Heart left ventricle (tissue), 16 donors: Measurements from ENCODE around the gene SERBP1. TPM values are rescaled to one million over a fixed set of nuclear protein-coding genes. Genes with fewer than 3 reads are reported as not detected.

ENCODE experiments used
- ATAC-seq, 4 donors: fragments of 200-7000 bp; cut with Tn5 transposase; one replicate each; pipeline ENCODE4 v1.9.1; 2020 to 2022; ENCODE audit warnings: moderate library complexity in 4 of 4, mild to moderate bottlenecking in 3 of 4, moderate number of reproducible peaks in 1 of 4
- DNase-seq, 5 donors: peaks; one replicate each; pipeline ENCODE4 v3.0.0-alpha.2; 2020
- H3K27ac ChIP-seq, 12 donors: fragments of 200-600 bp; sonication (generic) in 4 of 12; one replicate each; pipeline versions ENCODE4 v1.5.0 to v1.8.0; 2016 to 2022; ENCODE audit warnings: mild to moderate bottlenecking in 2 of 12
- H3K27me3 ChIP-seq, 9 donors: fragments of 200-600 bp; sonication (generic) in 2 of 9; one replicate each; pipeline versions ENCODE4 v1.5.1 to v1.8.0; 2016 to 2022; ENCODE audit warnings: mild to moderate bottlenecking in 3 of 9
- H3K36me3 ChIP-seq, 9 donors: fragments of 200-600 bp; sonication (generic) in 2 of 9; one replicate each; pipeline versions ENCODE4 v1.5.0 to v1.8.0; 2018 to 2022; ENCODE audit warnings: mild to moderate bottlenecking in 2 of 9
- H3K4me1 ChIP-seq, 12 donors: fragments of 200-600 bp; sonication (generic) in 4 of 12; one replicate each; pipeline versions ENCODE4 v1.5.0 to v1.8.0; 2016 to 2022; ENCODE audit warnings: mild to moderate bottlenecking in 3 of 12
- H3K4me3 ChIP-seq, 12 donors: fragments of 200-600 bp; sonication (generic) in 4 of 12; one replicate each; pipeline versions ENCODE4 v1.5.0 to v1.8.0; 2017 to 2022; ENCODE audit warnings: mild to moderate bottlenecking in 9 of 12, moderate library complexity in 4 of 12
- H3K9me3 ChIP-seq, 12 donors: fragments of 200-600 bp; sonication (generic) in 4 of 12; one replicate each; pipeline versions ENCODE4 v1.5.0 to v1.8.0; 2016 to 2022; ENCODE audit warnings: mild to moderate bottlenecking in 1 of 12
- POLR2A ChIP-seq, 2 donors: fragments of 450-650 bp; IDR thresholded peaks; one replicate each; pipeline ENCODE4 v1.6.1; 2017; ENCODE audit warnings: antibody characterized with exemption in 2 of 2, mild to moderate bottlenecking in 2 of 2, moderate library complexity in 2 of 2
- WGBS, 4 donors: extraction: QIAGEN DNeasy Blood & Tissue Kit in 2 of 4; methylation state at CpG; one replicate each; pipeline versions ENCODE4 v1.1.5 to v1.1.7; 2013 to 2018; 5-methylcytosine and 5-hydroxymethylcytosine counted together
- intact Hi-C, 10 donors: fragments of 100-400 bp; cut with DNase I; formaldehyde crosslinking; loops; one replicate each; pipeline versions ENCODE4 v1.11.1 to v1.14.2; 2022
- polyA plus RNA-seq, 2 donors: library from polyadenylated mRNA; stranded (reverse); fragments of 200-250 nt; gene quantifications; one replicate each; pipeline ENCODE4 v1.2.3, GENCODE V29; 2013
- total RNA-seq, 9 donors: library from RNA; depleted of rRNA in 2 of 9; stranded (reverse); fragments of >200 nt in 2 of 9; fragmentation: NEBNext Ultra II Directional in 3 of 9; extraction: Animal tissue kit (Norgen Biotek cat#: 25700) in 3 of 9; gene quantifications; one replicate each; pipeline versions ENCODE4 v1.1.0 to v1.2.4, GENCODE V29; 2016 to 2023
- TF ChIP-seq, protein P1 (sequence below), 12 donors: fragments of 200-600 bp; sonication (generic) in 4 of 12; IDR thresholded peaks; one replicate each; pipeline versions ENCODE4 v1.5.0 to v1.8.0; 2018 to 2022; ENCODE audit warnings: antibody characterized with exemption in 12 of 12, mild to moderate bottlenecking in 5 of 12
- donor health status: ischemic (EF 13 %, LVEDD 7.1; RV severe dilation, severe dysfunction).
- donor health status: healthy with polysubstance abuse.
- donor health status: DM: no; HTN: yes; CAD: no.
- donor health status: DM: no; HTN: no; CAD: no.
- donor health status: ischemic (EF 25% LVEDD 6.9; RV normal size, moderate dysfunction).
- donor health status: ischemic (EF 25% LVEDD 5.7; RV mildly dilated, moderate dysfunction).
- donor health status: healthy.
- donor health status: DM: yes; HTN: yes; CAD: no.
- donor health status: ischemic (EF 35%, LVEDD 5.7; RV mildly dilated, moderate dysfunction).
- donor health status: nonischemic (EF 11% LVEDD 7.7; RV severe dilation, severe dysfunction).
- donor health status: DM: yes; HTN: yes; CAD: no.
- donor health status: PGD.
- donor health status: ischemic (EF 29% LVEDD 5.4; RV normal size, mild dysfunction).
- donor health status: nonischemic (EF 23%, LVEDD 6.1; RV moderate dilation, normal function).

SERBP1 gene
- total and polyA plus RNA-seq, 11 donors = 68.8 to 197 (median 148) TPM

DNA sequence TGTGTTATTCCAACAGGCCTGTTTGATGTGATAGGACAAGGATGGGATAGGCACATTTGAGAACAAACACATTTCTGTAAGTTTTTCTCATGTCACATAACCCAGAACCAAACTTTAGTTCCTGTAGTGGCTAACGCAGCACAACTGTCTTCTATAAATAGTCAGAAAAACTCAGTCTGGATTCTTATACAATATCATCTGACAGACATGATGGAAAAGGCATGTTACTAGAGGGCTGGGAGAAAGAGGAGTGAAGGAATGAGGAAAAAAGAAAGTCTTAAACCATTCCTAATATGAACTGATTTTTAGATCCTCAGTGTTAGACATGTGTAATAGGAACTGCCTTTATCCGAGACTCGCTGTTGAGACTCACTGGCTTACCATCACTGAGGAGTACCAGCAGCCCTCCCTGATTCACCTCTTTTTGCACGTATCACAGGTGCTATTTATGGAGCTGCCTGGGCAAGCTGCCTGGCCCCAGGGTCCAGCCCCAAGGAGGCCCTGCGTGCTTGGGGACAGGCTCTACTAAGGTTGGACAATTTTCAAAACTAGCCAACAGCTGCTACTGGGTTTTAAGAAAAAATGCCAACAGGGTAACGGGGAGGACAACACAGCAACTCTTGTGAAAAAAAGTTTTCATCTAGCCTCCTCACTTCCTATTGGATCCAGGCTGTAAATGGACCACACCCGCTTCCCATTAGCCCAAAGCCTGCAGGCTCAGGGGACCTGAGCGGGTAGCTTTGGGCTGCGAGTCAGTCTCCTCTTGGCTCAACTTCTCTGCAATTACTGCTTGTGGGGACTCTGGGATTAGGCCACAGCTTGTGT is 30.7 kb upstream of the SERBP1 start:
- Histone ChIP-seq H3K4me3 (peak overlapping the region in 2 of 12 donors; percentile 9 to 33), H3K9me3 (no peaks in the 10 kb centered on the region), H3K36me3 (no peaks in the 10 kb centered on the region), H3K27me3 (no peaks in the 10 kb centered on the region), H3K4me1 (peaks cover 0 to 33% (median 12%) of the 10 kb centered on the region in 12 donors), H3K27ac (peak overlapping the region in 11 of 12 donors; percentile 43 to 81 (median 66))
- peak; percentile 60 to 82 (median 68) for DNase-seq
- ATAC-seq = peak; percentile 90 to 96 (median 94)
- 13 to 28% (median 26%) methylated on average over 9 of the region's 9 CpGs for WGBS, 4 donors
- TF ChIP-seq, protein P1, sequence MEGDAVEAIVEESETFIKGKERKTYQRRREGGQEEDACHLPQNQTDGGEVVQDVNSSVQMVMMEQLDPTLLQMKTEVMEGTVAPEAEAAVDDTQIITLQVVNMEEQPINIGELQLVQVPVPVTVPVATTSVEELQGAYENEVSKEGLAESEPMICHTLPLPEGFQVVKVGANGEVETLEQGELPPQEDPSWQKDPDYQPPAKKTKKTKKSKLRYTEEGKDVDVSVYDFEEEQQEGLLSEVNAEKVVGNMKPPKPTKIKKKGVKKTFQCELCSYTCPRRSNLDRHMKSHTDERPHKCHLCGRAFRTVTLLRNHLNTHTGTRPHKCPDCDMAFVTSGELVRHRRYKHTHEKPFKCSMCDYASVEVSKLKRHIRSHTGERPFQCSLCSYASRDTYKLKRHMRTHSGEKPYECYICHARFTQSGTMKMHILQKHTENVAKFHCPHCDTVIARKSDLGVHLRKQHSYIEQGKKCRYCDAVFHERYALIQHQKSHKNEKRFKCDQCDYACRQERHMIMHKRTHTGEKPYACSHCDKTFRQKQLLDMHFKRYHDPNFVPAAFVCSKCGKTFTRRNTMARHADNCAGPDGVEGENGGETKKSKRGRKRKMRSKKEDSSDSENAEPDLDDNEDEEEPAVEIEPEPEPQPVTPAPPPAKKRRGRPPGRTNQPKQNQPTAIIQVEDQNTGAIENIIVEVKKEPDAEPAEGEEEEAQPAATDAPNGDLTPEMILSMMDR (IDR thresholded peaks at IDR 0.05) = no peak
- TF ChIP-seq POLR2A (IDR thresholded peaks at IDR 0.05) = no peak
- intact Hi-C loops = loop anchor here in 3 of 10 donors (2.0 to 5.0 kb wide), 2 partner anchors 28 to 34 kb away; no protein-coding TSS in a partner anchor

DNA sequence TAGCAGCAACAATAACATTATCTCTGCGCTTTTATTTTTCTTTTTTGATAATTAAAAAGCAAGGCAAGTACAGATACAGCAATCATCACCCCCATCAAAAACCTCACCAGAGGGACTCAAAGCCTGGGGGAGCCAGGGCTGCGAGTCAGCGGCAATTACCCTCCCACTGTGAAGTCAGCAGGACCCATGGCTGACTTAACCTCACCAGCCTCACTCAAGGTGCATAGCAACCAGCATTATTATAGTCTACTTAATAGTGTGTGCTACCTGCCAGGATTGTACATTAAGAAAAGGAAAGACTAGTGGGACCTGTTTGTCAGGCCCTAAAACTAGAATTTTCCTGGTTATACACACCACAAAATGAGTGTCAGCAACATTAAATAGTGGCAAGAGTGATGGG is 28.9 kb upstream of the SERBP1 start:
- no peak for DNase-seq
- intact Hi-C loops = no loop called here
- no peak overlapping the region for H3K4me3 ChIP-seq
- 89 to 96% (median 92%) methylated on average over 3 of the region's 3 CpGs for WGBS, 4 donors
- no peaks in the 10 kb centered on the region for H3K9me3 ChIP-seq
- peaks cover 0 to 36% (median 12%) of the 10 kb centered on the region in 12 donors for H3K4me1 ChIP-seq
- H3K27me3 ChIP-seq = no peaks in the 10 kb centered on the region
- H3K27ac ChIP-seq = no peak overlapping the region
- no peaks in the 10 kb centered on the region for H3K36me3 ChIP-seq
- no peak for ATAC-seq
- TF ChIP-seq, protein P1 (IDR thresholded peaks at IDR 0.05) = no peak
- TF ChIP-seq POLR2A (IDR thresholded peaks at IDR 0.05) = no peak

DNA sequence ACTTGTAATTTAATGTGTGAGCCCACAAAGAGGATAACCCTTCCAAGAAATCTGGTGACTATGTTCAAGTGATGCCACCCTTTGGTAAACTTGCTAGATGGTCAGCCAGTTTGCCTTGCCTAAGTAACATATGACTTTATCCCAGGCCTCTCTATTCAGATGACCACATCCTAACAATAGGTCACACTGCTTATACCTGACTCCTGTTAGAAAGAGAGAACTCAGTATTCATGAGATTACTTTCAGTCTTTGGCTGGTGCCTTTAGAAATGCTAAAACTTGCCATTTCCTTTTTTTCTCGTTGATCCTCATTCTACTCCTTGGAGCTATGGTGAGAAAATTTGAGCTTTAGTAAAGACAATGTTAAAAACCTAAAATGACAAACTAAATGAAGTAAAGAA is 28.5 kb upstream of the SERBP1 start:
- intact Hi-C loops = no loop called here
- Histone ChIP-seq H3K4me3 (no peak overlapping the region), H3K27me3 (no peaks in the 10 kb centered on the region), H3K9me3 (no peaks in the 10 kb centered on the region), H3K36me3 (no peaks in the 10 kb centered on the region), H3K4me1 (peaks cover 0 to 35% (median 12%) of the 10 kb centered on the region in 12 donors), H3K27ac (no peak overlapping the region)
- ATAC-seq (no peak), DNase-seq (no peak)
- TF ChIP-seq POLR2A (IDR thresholded peaks at IDR 0.05) = no peak
- TF ChIP-seq, protein P1 (IDR thresholded peaks at IDR 0.05) = no peak
- 67 to 79% (median 75%) methylated on average over 1 of the region's 1 CpG for WGBS, 4 donors

DNA sequence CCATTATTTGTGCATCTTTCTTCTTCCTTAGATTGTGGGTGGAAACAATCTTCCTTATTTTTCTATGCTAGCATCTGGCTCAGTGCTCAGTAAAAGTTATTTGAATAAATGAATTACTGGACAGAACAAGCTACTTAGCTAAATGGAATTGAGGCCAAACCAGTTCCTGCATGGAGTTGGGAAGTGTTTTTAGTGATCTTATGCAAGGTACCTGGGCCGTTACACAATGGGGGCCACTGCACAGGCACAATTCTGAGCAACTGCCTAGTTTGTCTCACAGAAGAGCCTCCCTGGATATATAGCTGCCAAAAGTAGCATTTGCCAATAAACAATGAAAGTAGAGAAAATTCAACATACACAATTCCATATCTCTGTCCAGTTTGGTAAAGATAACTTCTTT is 27.0 kb upstream of the SERBP1 start:
- Histone ChIP-seq H3K4me3 (no peak overlapping the region), H3K27ac (no peak overlapping the region), H3K9me3 (no peaks in the 10 kb centered on the region), H3K27me3 (no peaks in the 10 kb centered on the region), H3K36me3 (no peaks in the 10 kb centered on the region), H3K4me1 (peaks cover 0 to 27% (median 12%) of the 10 kb centered on the region in 12 donors)
- intact Hi-C loops = no loop called here
- DNase-seq = no peak
- TF ChIP-seq, protein P1 (IDR thresholded peaks at IDR 0.05) = no peak
- no peak for TF ChIP-seq POLR2A (IDR thresholded peaks at IDR 0.05)
- no peak for ATAC-seq
- 73 to 85% (median 80%) methylated on average over 1 of the region's 1 CpG for WGBS, 4 donors
